ENCODE results near the gene GRPR.

DNA sequence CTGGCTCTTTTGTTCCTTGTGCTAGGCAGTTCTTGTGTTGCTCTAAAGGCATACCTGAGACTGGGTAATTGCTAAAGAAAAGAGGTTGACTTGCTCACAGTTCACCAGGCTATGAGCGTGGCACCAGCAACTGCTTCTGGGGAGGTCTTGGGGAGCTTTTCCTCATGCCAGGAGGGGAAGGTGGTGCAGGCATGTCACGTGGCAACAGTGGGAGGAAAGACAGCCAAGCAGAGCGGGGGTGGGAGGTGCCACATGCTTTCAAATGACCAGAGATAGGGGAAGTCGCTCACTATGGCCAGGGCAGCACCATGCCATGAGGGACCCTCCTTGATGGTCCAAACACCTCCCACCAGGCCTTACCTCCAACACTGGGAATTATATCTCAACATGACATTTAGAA is 48.6 kb downstream of the GRPR start:
- TF ChIP-seq, protein P1, sequence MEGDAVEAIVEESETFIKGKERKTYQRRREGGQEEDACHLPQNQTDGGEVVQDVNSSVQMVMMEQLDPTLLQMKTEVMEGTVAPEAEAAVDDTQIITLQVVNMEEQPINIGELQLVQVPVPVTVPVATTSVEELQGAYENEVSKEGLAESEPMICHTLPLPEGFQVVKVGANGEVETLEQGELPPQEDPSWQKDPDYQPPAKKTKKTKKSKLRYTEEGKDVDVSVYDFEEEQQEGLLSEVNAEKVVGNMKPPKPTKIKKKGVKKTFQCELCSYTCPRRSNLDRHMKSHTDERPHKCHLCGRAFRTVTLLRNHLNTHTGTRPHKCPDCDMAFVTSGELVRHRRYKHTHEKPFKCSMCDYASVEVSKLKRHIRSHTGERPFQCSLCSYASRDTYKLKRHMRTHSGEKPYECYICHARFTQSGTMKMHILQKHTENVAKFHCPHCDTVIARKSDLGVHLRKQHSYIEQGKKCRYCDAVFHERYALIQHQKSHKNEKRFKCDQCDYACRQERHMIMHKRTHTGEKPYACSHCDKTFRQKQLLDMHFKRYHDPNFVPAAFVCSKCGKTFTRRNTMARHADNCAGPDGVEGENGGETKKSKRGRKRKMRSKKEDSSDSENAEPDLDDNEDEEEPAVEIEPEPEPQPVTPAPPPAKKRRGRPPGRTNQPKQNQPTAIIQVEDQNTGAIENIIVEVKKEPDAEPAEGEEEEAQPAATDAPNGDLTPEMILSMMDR (IDR thresholded peaks at IDR 0.05), result no peak
- TF ChIP-seq POLR2A (IDR thresholded peaks at IDR 0.05), result no peak
